ENCODE results near the gene ZNF326.
"Not testable (repeated sequence)": the region's sequence is repeated elsewhere in the genome, so short reads cannot be mapped to it uniquely, and the experiment has no call there.

Gene ZNF326

DNA sequence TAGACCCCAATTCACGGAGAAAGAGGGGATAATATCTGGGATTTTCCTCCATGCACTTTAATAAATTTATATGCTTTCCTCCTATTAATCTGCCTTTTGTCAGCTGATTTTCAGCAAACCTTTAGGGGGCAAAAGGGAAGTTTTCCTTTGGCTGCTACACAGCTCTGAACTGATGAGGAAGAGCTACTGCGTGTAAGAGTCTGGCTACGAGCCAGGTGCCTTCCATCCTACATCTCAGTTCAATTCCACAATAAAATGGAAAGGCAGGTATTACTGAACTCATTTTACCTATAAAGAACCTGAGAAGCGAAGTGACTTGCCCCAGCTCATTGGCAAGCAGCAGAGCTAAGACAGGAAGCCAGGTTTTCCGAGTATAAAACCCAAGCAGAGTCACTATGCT lies 28.3 kb upstream of the ZNF326 start:
- no peak for DNase-seq (ENCODE audit: low read depth, low spot score)

DNA sequence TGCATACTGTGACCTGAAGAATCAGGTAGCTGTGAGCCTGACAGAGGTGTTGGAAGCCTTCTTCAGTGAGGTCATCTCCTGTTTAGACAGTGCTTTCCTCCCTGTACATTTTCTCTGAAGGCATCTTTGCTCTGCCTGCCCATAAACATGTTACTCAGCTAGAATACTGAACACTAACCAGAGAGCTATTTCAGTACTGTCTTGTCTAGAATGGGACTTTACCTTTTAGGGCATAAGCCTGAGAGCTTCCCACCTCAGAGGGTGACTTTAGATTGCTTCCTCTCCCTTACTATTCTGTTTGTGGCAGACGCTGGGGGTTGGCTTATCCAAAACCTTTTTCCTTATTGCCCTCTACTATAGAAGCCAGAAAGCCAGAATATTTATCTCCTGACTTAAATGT lies 23.3 kb upstream of the ZNF326 start:
- no peak for DNase-seq (ENCODE audit: low read depth, low spot score)

- no peak for DNase-seq (ENCODE audit: low read depth, low spot score)
Observed at GRCh38 chr1:89972024-89972423, 22.9 kb upstream of the ZNF326 start.

- no peak for DNase-seq (ENCODE audit: low read depth, low spot score)
Observed at GRCh38 chr1:89973471-89974127, 21.3 kb upstream of the ZNF326 start.

- DNase-seq (ENCODE audit: low read depth, low spot score): no peak
Observed at GRCh38 chr1:89974256-89974655, 20.7 kb upstream of the ZNF326 start.

DNA sequence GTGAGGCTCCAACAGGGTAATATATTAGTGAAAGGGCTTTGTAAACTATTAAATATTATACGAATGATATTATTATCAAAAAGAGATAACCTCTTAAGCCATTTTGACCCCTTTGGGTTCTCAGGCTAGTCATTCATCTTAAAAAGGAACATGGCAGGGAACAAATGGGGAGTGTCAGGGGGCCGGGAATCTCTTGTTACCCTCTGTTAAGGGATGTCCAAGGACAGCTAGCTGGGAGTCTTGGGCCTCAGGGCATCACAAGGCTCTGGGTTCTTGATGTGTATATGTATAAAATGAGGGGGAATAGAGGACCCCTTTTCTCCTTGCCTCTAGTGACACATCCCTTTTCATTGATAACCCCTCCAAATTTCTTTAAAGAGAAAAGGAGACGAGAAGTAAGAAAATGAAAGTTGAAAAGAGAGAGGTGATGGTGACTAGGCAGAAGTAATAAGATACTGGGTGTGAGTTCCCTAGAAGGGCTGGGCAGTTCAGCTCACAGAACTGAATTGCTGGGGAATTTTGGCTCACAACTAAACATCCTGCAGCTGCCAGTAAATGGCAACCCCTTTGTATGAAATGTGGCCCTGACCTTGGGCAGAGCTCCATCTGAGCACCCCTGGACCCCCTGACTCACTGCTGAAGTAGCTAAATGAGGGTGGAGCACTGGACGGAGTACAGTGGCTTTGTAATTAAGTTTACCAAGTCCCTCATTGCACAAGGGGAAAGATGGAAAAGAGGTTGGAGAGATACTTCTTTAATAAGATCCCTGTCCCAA lies 20.0 kb upstream of the ZNF326 start:
- DNase-seq (ENCODE audit: low read depth, low spot score): no peak

DNA sequence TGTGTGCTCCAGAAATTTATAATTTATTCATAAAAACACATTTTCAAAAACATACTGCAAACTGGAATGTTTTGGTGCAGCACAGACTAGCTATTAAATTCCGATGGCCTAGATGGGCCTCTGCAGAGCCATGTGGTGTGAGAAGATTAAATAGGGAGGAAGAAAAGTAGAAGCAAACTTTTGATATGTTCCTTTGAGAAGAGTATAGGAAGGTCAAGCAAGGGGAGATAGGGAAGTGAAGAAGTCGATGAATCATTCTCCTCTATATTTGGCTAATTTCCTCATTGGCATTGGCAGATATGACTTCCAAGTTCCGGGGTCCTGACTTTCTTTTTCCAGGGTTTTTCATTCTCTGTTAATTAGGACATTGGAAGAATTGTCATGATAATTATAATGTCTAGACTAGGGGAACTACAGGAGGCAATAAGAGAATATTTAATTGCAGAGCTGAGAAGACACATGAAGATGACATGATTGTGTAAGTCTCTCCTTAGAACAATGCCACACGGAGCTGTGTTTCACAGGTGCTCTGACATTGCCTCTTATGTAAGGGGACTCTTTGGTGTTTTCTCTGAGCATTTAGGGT lies 19.3 kb upstream of the ZNF326 start:
- no peak for DNase-seq (ENCODE audit: low read depth, low spot score)

DNA sequence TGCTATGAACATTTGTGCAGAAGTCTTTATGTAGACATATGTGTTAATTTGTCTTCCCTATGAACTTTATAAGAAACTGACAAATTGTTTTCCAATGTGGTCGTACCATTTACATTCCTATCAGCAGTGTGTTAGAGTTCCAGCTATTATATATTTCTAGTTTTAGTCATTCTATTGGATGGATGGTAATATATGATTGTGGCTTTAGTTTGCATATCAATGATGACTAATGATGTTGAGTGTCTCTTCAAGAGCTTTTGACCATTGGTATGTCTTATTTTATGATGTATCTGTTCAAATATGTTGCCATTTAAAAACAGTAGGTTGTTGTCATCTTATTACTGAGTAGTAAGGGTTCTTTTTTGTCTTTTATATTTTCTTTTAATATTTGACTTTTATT lies 16.2 kb upstream of the ZNF326 start:
- DNase-seq (ENCODE audit: low read depth, low spot score): no peak

DNA sequence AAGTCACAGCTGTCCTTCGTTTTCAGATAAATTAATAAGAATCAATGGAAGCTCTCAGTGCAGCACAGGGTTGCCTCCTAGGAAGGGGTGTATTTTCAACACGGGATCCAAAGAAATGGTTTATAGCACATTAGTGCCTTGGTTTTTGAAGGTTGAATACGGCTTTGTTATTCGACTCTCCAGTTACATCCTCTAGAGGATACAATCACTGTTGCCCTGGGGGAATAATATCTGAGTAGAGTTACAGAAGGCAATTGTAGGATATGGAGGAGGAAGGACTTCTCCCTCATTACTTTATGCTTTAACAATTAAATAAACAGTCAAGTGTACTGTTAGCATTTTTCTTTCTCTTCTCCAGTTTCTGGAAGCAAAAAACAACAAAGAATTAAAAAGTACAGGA lies 14.3 kb upstream of the ZNF326 start:
- no peak for DNase-seq (ENCODE audit: low read depth, low spot score)

DNA sequence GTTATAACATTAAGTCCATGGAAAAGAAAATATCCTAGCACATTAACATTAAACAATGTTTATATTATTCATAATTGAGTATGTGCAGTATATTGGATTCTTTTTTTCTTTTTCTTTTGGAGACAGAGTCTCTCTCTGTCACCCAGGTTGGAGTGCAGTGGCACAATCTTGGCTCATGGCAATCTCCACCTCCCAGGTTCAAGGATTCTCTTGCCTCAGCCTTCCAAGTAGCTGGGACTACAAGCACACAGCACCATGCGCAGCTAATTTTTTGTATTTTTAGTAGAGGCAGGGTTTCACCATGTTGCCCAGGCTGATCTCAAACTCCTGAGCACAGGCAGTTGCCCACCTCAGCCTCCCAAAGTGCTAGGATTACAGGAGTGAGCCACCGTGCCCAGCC lies 12.1 kb upstream of the ZNF326 start:
- not testable (repeated sequence) for DNase-seq (ENCODE audit: low read depth, low spot score)

DNA sequence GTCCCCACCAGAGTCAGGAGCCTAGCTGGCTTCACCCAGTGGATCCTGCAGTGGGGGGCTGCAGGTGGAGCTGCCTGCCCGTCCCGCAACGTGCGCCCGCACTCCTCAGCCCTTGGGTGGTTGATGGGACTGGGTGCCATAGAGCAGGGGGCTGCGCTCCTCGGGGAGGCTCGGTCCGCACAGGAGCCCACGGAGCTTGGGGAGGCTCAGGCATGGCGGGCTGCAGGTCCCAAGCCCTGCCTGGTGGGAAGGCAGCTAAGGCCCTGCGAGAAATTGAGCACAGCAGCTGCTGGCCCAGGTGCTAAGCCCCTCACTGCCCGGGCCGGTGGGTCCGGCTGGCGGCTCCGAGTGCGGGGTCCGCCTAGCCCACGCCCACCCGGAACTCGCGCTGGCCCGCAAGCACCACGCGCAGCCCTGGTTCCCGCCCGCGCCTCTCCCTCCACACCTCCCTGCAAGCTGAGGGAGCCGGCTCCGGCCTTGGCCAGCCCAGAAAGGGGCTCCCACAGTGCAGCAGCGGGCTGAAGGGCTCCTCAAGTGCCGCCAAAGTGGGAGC lies 10.3 kb upstream of the ZNF326 start:
- DNase-seq (ENCODE audit: low read depth, low spot score): not testable (repeated sequence)

- no peak for DNase-seq (ENCODE audit: low read depth, low spot score)
Observed at GRCh38 chr1:89986020-89986419, 8.9 kb upstream of the ZNF326 start.

DNA sequence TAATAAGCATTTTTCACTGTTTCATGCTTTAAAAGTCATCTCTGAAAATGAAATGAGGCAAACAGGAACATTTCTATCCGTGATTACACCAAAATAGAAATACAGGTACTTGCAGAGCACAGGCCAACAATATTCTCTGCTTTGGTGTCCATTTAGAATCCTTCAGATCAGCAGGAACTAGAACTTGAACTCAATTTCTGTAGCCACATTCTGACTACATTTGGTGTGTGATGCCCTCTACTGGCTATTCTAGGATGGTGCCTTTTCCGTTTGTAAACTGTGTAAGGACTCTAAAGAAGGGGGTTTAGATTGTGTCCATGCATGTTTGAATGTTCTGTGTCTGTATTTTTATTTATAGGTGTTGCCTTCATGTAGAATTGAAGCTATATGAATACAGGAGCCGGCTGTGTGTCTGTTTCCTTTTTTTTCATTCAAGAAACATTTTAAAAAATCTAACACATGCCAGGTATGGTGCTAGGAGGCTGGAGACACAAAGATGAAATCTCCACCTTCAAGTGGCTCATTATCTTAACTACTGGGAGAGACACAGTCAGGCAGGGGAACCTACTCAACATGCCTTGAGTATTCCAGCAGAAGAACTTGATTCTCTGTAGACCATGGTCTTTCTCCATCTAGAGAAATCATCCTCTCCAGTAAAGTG lies 7.6 kb upstream of the ZNF326 start:
- peak; percentile 40 for DNase-seq (ENCODE audit: low read depth, low spot score)

DNA sequence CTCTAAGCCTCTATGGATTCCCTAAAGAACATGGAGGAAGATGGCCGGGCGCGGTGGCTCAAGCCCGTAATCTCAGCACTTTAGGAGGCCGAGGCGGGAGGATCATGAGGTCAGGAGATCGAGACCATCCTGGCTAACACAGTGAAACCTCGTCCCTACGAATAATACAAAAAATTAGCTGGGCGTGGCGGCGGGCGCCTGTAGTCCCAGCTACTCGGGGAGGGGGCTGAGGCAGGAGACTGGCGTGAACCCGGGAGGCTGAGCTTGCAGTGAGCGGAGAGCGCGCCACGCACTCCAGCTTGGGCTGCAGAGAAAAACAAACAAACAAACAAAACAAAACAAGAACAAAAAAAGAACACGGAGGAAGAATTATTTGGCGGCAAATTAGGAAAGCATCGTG lies 5.8 kb upstream of the ZNF326 start:
- no peak for DNase-seq (ENCODE audit: low read depth, low spot score)

DNA sequence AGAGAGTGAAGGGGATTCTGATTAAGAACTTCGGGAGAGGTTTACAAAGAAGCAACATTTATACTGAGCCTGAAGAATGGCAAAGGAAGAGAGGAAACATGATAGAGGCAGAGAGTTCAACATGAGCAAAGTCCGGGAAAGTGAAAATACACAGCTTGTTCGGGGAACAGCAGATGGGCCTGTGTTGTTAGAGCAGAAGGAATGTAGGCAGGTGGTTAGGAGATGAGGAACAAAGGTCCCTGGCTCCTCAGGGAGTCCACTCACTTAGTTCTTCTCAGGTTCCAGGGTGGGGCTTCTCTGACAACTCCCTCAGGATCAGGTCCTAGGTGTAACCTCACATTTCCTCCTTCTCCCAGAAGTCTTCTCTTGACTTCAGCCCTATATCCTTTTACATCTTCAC lies 5.1 kb upstream of the ZNF326 start:
- no peak for DNase-seq (ENCODE audit: low read depth, low spot score)

DNA sequence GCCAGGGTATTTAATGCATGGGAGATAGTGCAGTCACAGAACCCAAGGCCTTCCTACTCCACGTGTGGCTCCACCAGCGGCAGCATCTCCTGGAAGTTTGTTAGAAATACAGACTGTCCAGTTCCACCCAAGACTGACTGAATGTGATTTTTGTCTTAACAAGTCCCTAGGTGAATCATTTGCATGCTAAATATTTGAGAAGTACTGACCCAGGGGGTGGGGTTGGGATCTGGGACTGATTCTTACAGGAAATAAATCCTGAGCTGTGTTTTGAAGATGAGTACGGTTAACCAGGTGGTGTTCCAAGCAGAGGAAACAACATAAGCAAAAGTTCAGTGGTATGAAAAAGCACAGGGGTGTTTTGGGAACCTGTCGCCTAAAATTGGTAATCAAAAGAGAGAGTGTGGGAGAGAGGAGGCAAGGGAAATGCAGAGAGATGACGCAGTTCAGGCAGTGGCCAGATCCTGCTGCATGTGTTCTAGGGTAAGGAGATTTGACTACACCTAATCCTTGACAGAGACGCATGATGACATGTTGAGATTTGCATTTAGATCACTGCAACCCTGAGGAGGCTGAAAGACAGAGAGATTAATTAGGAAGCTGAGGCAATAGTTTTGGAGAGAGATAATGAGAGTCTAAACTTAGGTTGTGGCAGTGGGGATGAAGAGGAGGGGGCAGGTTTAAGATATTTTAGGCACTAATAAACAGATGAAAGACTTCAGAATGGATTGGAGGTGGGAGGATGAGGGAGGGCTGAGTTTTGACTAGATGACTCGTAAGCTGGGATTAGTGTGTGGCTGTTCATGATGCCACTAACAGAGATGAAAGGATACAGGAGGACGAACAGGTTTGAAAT lies 3.7 kb upstream of the ZNF326 start:
- no peak for DNase-seq (ENCODE audit: low read depth, low spot score)

DNA sequence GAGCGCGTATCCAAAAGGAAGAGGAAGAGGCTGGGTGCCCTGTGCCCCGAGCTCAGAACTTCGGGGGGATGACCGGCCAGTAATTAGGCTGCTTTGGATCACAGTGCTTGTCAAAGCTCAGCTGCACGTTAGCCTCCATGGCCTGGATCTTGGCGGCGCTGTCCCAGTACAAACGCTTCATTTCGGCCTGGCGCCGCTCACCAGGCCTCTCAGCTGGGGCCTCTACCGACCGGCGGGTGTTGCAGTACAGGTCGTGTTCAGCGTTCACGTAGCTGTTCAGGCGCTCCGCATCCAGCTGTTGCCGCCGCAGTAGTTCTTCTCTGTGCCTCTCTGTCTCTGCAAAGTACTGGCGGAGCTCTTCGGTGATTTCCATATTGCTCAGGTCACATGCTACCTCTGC lies 1.4 kb upstream of the ZNF326 start:
- DNase-seq (ENCODE audit: low read depth, low spot score): no peak

DNA sequence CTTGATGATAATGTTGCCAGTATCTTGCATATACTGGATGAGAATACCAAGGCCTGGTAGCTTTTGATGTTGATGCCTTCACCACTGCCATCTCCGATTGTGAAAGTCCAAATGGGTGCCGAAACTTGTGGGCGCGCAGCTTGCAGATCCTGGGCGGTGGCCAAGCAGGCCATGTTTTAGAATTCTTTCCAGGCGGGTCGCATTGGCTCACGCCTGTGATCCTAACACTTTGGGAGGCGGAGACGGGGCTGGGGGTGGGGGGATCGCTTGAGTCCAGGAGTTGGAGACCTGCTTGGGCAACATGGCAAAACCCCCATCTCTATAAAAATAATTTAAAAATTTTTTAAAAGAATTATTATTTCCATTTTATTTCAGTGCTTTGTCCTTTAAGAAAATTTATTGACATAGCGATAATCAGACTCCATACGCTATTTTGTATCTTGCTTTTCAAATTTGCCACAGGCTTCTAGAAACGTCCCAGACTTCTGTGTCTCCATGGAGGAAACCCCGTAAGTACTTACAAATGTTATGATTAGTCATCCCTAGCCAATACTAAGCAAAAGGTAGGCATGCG lies 592 bp upstream of the ZNF326 start:
- no peak for DNase-seq (ENCODE audit: low read depth, low spot score)

- no peak for DNase-seq (ENCODE audit: low read depth, low spot score)
Observed at GRCh38 chr1:89995598-89996449, 914 bp downstream of the ZNF326 start.

Measured in activated CD4-positive, CD25-positive, alpha-beta regulatory T cell treated with anti-CD3 and anti-CD28 coated beads, Interleukin-2, amount 50 U/mL, for 16 hours (primary cell).